ENCODE results near the gene PSG5. TPM values are rescaled to one million over a fixed set of nuclear protein-coding genes. Genes with fewer than 3 reads are reported as not detected.
A peak's percentile ranks its signal among the peaks of the same experiment; 100 is the strongest.
"Not testable (repeated sequence)": the region's sequence is repeated elsewhere in the genome, so short reads cannot be mapped to it uniquely, and the experiment has no call there.

The PSG5 gene
- total RNA-seq (2014; rRNA removed; shearing (Covaris generic)) (not detected in 2 replicates), polyA plus RNA-seq (2016; fragmentation: Nextera tagmentation; extraction: Ambion mirVana) (0.32 and 0.63 TPM in 2 replicates)
- long read RNA-seq = 0 reads

DNA sequence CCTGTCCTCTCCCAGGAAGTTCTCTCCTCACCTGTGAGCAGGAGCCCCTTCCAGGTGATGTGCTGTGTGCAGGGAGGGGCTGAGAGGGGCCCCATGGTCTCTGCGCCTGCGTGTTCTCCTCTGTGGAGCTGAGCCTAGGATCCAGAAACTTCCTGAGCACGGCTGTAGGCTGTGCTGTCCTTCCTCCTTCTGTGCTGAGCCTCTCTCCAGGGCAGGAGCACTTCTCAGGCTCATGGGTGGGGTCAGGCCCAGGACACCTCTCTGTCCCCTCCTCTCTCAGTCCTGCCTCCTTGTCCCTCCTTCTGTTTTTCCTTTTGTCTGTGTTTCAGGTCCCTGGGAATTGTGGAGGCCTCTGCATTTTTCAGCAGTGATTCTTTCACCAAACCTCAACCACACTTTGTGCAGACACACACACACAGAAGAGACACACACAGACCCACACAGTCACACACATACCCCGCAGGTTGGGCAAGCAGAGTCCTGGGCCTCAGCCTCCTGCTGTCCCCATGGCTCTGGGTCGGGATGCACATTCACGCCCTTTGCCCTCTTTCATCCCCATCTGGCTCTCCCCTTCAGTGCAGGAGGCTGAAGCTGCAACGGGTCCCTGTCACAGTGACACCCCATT lies at the start of gene PSG5:
PSG5 (minus strand) TSS at position 226 of the 625 bp plus-strand sequence; CDS start at position 95, 131 bp downstream.
- not testable (repeated sequence) for H3K27ac ChIP-seq (ENCODE audit: low read depth); H3K4me1 Mint-ChIP-seq; H3K4me3 ChIP-seq; H3K4me1 ChIP-seq (ENCODE audit: insufficient read depth); H3F3A ChIP-seq (replicated peaks; ENCODE audit: low read depth); H3K36me3 ChIP-seq (ENCODE audit: insufficient read depth); ATAC-seq; H3K27ac Mint-ChIP-seq; H3K27me3 ChIP-seq (ENCODE audit: insufficient read depth); H3K9me2 ChIP-seq (ENCODE audit: insufficient read depth); DNase-seq (ENCODE audit: low spot score); H3K4me3 Mint-ChIP-seq; H3K79me2 ChIP-seq (replicated peaks; ENCODE audit: insufficient read depth); H4K20me1 ChIP-seq (replicated peaks; ENCODE audit: insufficient read depth); H3K27me3 Mint-ChIP-seq (ENCODE audit: insufficient read depth, low read depth, poor library complexity); H2AFZ ChIP-seq; H3K4me2 ChIP-seq
- Mint-ChIP-seq H3K9me3 (peaks cover 94% of the 10 kb centered on the region), H3K36me3 (ENCODE audit: low read depth) (peaks cover 22% of the 10 kb centered on the region)

DNA sequence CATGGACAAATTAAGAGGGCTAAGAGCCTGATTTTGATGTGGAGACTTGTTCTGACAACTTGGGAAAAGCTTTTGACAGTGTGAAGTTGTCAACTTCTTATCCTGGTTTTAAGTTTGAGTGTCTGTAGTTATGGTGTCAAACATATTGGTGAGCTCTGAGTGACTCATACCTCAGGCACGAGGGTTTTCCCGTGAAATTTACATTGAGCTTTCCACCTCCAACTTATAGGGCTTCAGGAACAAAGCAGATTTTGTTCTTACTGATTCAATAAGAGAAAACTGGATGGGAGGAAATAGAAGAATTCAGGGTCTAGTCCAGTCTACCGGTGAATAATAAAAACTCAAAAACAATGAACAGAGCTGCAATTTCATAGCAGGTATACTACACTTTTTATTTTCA lies 49.4 kb upstream of the PSG5 start:
- not testable (repeated sequence) for DNase-seq (ENCODE audit: low spot score); H3K36me3 ChIP-seq (ENCODE audit: insufficient read depth); H3K27ac Mint-ChIP-seq; H2AFZ ChIP-seq; H4K20me1 ChIP-seq (replicated peaks; ENCODE audit: insufficient read depth); H3F3A ChIP-seq (replicated peaks; ENCODE audit: low read depth); H3K4me1 ChIP-seq (ENCODE audit: insufficient read depth); H3K4me3 Mint-ChIP-seq; H3K79me2 ChIP-seq (replicated peaks; ENCODE audit: insufficient read depth); H3K36me3 Mint-ChIP-seq (ENCODE audit: low read depth); H3K27ac ChIP-seq (ENCODE audit: low read depth); H3K4me2 ChIP-seq; ATAC-seq; H3K9me2 ChIP-seq (ENCODE audit: insufficient read depth); H3K4me1 Mint-ChIP-seq; H3K4me3 ChIP-seq; H3K27me3 ChIP-seq (ENCODE audit: insufficient read depth); H3K27me3 Mint-ChIP-seq (ENCODE audit: insufficient read depth, low read depth, poor library complexity)
- H3K9me3 Mint-ChIP-seq = peaks cover 79% of the 10 kb centered on the region

DNA sequence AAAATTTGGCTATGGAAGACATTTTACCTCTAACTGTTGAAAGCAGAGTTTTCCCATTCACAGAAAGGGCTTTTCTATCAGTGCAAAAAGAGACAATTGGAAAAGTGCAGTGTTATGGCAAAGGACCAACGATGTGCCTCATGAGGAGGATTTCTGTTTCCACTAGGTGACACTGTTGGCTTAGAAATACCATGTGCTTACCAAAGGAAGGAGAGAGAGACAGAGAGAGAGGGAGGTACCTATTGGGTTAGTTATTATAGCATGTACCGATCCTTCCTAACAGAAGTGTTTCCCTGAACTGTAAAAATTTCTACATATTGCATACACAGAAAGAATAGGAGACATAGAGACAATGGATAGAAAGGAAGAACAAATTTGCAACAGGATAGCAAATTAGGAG lies 43.0 kb upstream of the PSG5 start:
- no peaks in the 10 kb centered on the region for H3K4me1 ChIP-seq (ENCODE audit: insufficient read depth)
- no peak overlapping the region for H3K4me3 ChIP-seq
- no peak overlapping the region for H2AFZ ChIP-seq
- no peaks in the 10 kb centered on the region for H3K36me3 ChIP-seq (ENCODE audit: insufficient read depth)
- H3K27ac ChIP-seq (ENCODE audit: low read depth) = no peak overlapping the region
- H3K27me3 ChIP-seq (ENCODE audit: insufficient read depth) = no peaks in the 10 kb centered on the region
- H3K9me3 Mint-ChIP-seq = peaks cover 91% of the 10 kb centered on the region
- H3K9me2 ChIP-seq (ENCODE audit: insufficient read depth) = no peaks in the 10 kb centered on the region
- no peaks in the 10 kb centered on the region for H3F3A ChIP-seq (replicated peaks; ENCODE audit: low read depth)
- H3K4me3 Mint-ChIP-seq = no peak overlapping the region
- ATAC-seq (no peak; the same call in 2 of the 3 replicates), DNase-seq (ENCODE audit: low spot score) (peak; percentile 52)
- H3K27me3 Mint-ChIP-seq (ENCODE audit: insufficient read depth, low read depth, poor library complexity) = peaks cover 4% of the 10 kb centered on the region
- TF ChIP-seq, protein P1, sequence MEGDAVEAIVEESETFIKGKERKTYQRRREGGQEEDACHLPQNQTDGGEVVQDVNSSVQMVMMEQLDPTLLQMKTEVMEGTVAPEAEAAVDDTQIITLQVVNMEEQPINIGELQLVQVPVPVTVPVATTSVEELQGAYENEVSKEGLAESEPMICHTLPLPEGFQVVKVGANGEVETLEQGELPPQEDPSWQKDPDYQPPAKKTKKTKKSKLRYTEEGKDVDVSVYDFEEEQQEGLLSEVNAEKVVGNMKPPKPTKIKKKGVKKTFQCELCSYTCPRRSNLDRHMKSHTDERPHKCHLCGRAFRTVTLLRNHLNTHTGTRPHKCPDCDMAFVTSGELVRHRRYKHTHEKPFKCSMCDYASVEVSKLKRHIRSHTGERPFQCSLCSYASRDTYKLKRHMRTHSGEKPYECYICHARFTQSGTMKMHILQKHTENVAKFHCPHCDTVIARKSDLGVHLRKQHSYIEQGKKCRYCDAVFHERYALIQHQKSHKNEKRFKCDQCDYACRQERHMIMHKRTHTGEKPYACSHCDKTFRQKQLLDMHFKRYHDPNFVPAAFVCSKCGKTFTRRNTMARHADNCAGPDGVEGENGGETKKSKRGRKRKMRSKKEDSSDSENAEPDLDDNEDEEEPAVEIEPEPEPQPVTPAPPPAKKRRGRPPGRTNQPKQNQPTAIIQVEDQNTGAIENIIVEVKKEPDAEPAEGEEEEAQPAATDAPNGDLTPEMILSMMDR (conservative IDR thresholded peaks at IDR 0.05; ENCODE audit: low read depth in 2 of 2) = peak; percentile 48 to 69
- no peak for TF ChIP-seq ZNF331 (CRISPR knock-in tag; IDR thresholded peaks at IDR 0.05; ENCODE audit: low read depth)
- H3K36me3 Mint-ChIP-seq (ENCODE audit: low read depth) = peaks cover 20% of the 10 kb centered on the region
- H3K4me2 ChIP-seq = no peak overlapping the region
- H3K27ac Mint-ChIP-seq = no peak overlapping the region
- H3K79me2 ChIP-seq (replicated peaks; ENCODE audit: insufficient read depth) = no peaks in the 10 kb centered on the region
- no peaks in the 10 kb centered on the region for H4K20me1 ChIP-seq (replicated peaks; ENCODE audit: insufficient read depth)
- no peaks in the 10 kb centered on the region for H3K4me1 Mint-ChIP-seq

DNA sequence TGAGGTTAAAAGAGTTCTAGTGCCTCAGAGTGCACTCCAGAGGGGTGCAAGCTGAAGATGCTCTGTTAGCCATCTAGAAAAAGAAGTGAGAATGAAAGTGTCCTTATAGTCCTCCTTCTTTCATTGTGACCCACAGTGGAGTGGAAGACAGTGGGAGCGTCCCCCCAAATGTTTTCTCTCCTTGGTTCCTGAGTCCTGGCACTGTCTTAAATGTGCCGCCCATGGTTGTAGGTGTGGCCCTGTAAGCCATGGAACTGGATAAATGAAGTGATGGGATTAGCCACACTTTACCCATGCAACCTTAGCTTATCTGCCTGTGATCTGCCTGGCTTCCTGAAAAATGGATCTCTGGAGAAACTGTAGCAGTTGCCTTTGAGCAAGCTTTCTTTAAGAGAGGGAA lies 42.4 kb upstream of the PSG5 start:
- H3K79me2 ChIP-seq (replicated peaks; ENCODE audit: insufficient read depth) = not testable (repeated sequence)

More for the DNA sequence above, 42.4 kb upstream of the PSG5 start:
- not testable (repeated sequence) for H4K20me1 ChIP-seq (replicated peaks; ENCODE audit: insufficient read depth); H3K4me3 Mint-ChIP-seq; H3K4me1 ChIP-seq (ENCODE audit: insufficient read depth); H3K4me1 Mint-ChIP-seq; H3K9me2 ChIP-seq (ENCODE audit: insufficient read depth); H3K27ac ChIP-seq (ENCODE audit: low read depth); H3K4me3 ChIP-seq; H3F3A ChIP-seq (replicated peaks; ENCODE audit: low read depth); H2AFZ ChIP-seq; H3K27ac Mint-ChIP-seq; ATAC-seq; H3K27me3 ChIP-seq (ENCODE audit: insufficient read depth); H3K27me3 Mint-ChIP-seq (ENCODE audit: insufficient read depth, low read depth, poor library complexity); H3K36me3 ChIP-seq (ENCODE audit: insufficient read depth); H3K4me2 ChIP-seq
- peak; percentile 17 for DNase-seq (ENCODE audit: low spot score)
- H3K9me3 Mint-ChIP-seq = peaks cover 91% of the 10 kb centered on the region
- H3K36me3 Mint-ChIP-seq (ENCODE audit: low read depth) = peaks cover 25% of the 10 kb centered on the region

All from GM23338 (cell line).